Neural cell (in vitro differentiated cells): ENCODE data around the gene ZNF320. TPM values are rescaled to one million over a fixed set of nuclear protein-coding genes. Genes with fewer than 3 reads are reported as not detected.
"Not testable (repeated sequence)": the region's sequence is repeated elsewhere in the genome, so short reads cannot be mapped to it uniquely, and the experiment has no call there.

Experiments used
- H2AFZ ChIP-seq: fragments of 200-600, 300-800 bp; sonication (generic), shearing (Covaris generic); 2 replicates; pipeline ENCODE4 v1.6.0; 2014; ENCODE audit warnings: low read depth, mild to moderate bottlenecking, antibody characterized with exemption, low read length, moderate library complexity
- H3F3A ChIP-seq: fragments of 200-600 bp; shearing (Covaris generic); 2 replicates; pipeline ENCODE4 v1.6.1; 2016; ENCODE audit warnings: mild to moderate bottlenecking, moderate library complexity, mixed read lengths, antibody characterized with exemption, low read length; ENCODE audit not compliant: insufficient read depth, poor library complexity, severe bottlenecking
- H3K27ac ChIP-seq: fragments of 200-600, 300-800 bp; sonication (generic), shearing (Covaris generic); 2 replicates; pipeline ENCODE4 v1.5.1; 2014; ENCODE audit warnings: mild to moderate bottlenecking, low read length, moderate library complexity
- H3K27me3 ChIP-seq: fragments of 300-800, 200-600 bp; sonication (generic), shearing (Covaris generic); 2 replicates; pipeline ENCODE4 v1.6.0; 2014; ENCODE audit warnings: mild to moderate bottlenecking, low read depth, low read length, moderate library complexity; ENCODE audit not compliant: insufficient read depth
- H3K36me3 ChIP-seq: fragments of 300-800, 200-600 bp; sonication (generic), shearing (Covaris generic); 2 replicates; pipeline ENCODE4 v1.5.1; 2014; ENCODE audit warnings: mild to moderate bottlenecking, antibody characterized with exemption, low read length, moderate library complexity; ENCODE audit not compliant: insufficient read depth
- H3K4me2 ChIP-seq: fragments of 300-800, 200-600 bp; sonication (generic), shearing (Covaris generic); 2 replicates; pipeline ENCODE4 v1.6.0; 2014; ENCODE audit warnings: mild to moderate bottlenecking, low read length
- H3K4me3 ChIP-seq: fragments of 300-800, 200-600 bp; sonication (generic), shearing (Covaris generic); 2 replicates; pipeline ENCODE4 v1.5.1; 2014; ENCODE audit warnings: mild to moderate bottlenecking, low read length, moderate library complexity
- H3K79me2 ChIP-seq: fragments of 200-600 bp; shearing (Covaris generic); replicated peaks from 2 replicates; pipeline ENCODE4 v1.6.0; 2014; ENCODE audit warnings: mild to moderate bottlenecking, low read length, moderate library complexity; ENCODE audit not compliant: insufficient read depth
- H3K9ac ChIP-seq: fragments of 300-800, 200-600 bp; sonication (generic), shearing (Covaris generic); 2 replicates; pipeline ENCODE4 v1.6.1; 2016; ENCODE audit warnings: mild to moderate bottlenecking, low read length, mixed read lengths
- H3K9me2 ChIP-seq: fragments of 200-600 bp; shearing (Covaris generic); 2 replicates; pipeline ENCODE4 v1.6.1; 2016; ENCODE audit warnings: mild to moderate bottlenecking, low read length, mixed read lengths; ENCODE audit not compliant: insufficient read depth
- H3K9me3 ChIP-seq: fragments of 200-600, 300-800 bp; sonication (generic), shearing (Covaris generic); 2 replicates; pipeline ENCODE4 v1.6.1; 2016; ENCODE audit warnings: mild to moderate bottlenecking, mixed run types, low read length, moderate library complexity, mixed read lengths
- H4K20me1 ChIP-seq: fragments of 200-600 bp; shearing (Covaris generic); 2 replicates; pipeline ENCODE4 v1.6.1; 2016; ENCODE audit warnings: mild to moderate bottlenecking, mixed run types; ENCODE audit not compliant: insufficient read depth
- CTCF ChIP-seq: fragments of 450-650 bp; IDR thresholded peaks from 2 replicates; pipeline ENCODE4 v1.5.1; 2014; ENCODE audit warnings: antibody characterized with exemption, mild to moderate bottlenecking, moderate library complexity; ENCODE audit not compliant: poor library complexity, severe bottlenecking
- EP300 ChIP-seq: fragments of 450-650 bp; conservative IDR thresholded peaks from 2 replicates; pipeline ENCODE4 v1.6.1; 2014; ENCODE audit warnings: antibody characterized with exemption, mild to moderate bottlenecking, moderate library complexity; ENCODE audit not compliant: poor library complexity, severe bottlenecking
- EZH2 ChIP-seq: fragments of 200-600, 300-800 bp; shearing (Covaris generic), sonication (generic); IDR thresholded peaks from 2 replicates; pipeline ENCODE4 v1.6.1; 2014; ENCODE audit warnings: antibody characterized with exemption, low read length, borderline replicate concordance, mild to moderate bottlenecking; ENCODE audit not compliant: insufficient read depth, poor library complexity, severe bottlenecking
- MXI1 ChIP-seq: fragments of 450-650 bp; conservative IDR thresholded peaks from 2 replicates; pipeline ENCODE4 v1.6.1; 2014; ENCODE audit warnings: antibody characterized with exemption, mild to moderate bottlenecking; ENCODE audit not compliant: poor library complexity, severe bottlenecking
- SMC3 ChIP-seq: fragments of 450-650 bp; conservative IDR thresholded peaks from 2 replicates; pipeline ENCODE4 v1.6.1; 2014; ENCODE audit warnings: antibody characterized with exemption, mild to moderate bottlenecking, moderate library complexity; ENCODE audit not compliant: poor library complexity
- polyA plus RNA-seq: library from polyadenylated mRNA; depleted of rRNA; stranded (reverse); fragments of >200 nt; gene quantifications from 2 replicates; pipeline ENCODE4 v1.2.3, GENCODE V29; 2014
- TF ChIP-seq, protein P1 (sequence below): IDR thresholded peaks from 2 replicates; pipeline ENCODE4 v1.6.1; 2012; ENCODE audit warnings: borderline replicate concordance

The ZNF320 gene
- polyA plus RNA-seq, 1 donor from 2014 or later = 53.5 TPM

- Histone ChIP-seq H2AFZ (no peak overlapping the region), H3K36me3 (no peaks in the 10 kb centered on the region)
Observed at GRCh38 chr19:52917531-52917930, 20.1 kb upstream of the ZNF320 start.

DNA sequence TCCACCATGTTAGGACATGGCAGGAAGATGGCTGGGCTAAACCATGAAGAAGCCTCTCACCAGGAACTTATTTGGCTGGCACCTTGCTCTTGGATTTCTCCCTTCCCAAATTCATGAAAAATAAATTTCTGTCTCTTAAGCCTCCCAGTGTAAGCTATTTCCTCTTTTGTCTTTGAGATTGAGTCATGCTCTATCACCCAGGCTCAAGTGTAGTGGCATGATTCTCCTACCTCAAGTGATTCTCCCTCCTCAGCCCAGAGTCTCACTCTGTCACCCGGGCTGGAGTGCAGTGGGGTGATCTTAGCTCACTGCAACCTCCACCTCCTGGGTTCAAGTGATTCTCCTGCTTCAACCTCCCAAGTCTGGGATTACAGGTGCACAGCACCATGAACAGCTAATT is 13.2 kb upstream of the ZNF320 start:
- Histone ChIP-seq H3K9me3 (no peaks in the 10 kb centered on the region), H3K36me3 (no peaks in the 10 kb centered on the region), H3K4me3 (no peak overlapping the region)

More at GRCh38 chr19:52917531-52917930, 20.1 kb upstream of the ZNF320 start:
- H3K9ac ChIP-seq = no peak overlapping the region
- H3K79me2 ChIP-seq = no peaks in the 10 kb centered on the region
- H3K9me3 ChIP-seq = no peaks in the 10 kb centered on the region
- H3F3A ChIP-seq = no peaks in the 10 kb centered on the region
- H4K20me1 ChIP-seq = no peaks in the 10 kb centered on the region
- H3K9me2 ChIP-seq = no peaks in the 10 kb centered on the region
- no peak overlapping the region for H3K4me2 ChIP-seq
- H3K4me3 ChIP-seq = no peak overlapping the region
- H3K27me3 ChIP-seq = peaks cover 1% of the 10 kb centered on the region
- TF ChIP-seq CTCF (no peak), MXI1 (no peak), EP300 (no peak), SMC3 (no peak)
- TF ChIP-seq, protein P1, sequence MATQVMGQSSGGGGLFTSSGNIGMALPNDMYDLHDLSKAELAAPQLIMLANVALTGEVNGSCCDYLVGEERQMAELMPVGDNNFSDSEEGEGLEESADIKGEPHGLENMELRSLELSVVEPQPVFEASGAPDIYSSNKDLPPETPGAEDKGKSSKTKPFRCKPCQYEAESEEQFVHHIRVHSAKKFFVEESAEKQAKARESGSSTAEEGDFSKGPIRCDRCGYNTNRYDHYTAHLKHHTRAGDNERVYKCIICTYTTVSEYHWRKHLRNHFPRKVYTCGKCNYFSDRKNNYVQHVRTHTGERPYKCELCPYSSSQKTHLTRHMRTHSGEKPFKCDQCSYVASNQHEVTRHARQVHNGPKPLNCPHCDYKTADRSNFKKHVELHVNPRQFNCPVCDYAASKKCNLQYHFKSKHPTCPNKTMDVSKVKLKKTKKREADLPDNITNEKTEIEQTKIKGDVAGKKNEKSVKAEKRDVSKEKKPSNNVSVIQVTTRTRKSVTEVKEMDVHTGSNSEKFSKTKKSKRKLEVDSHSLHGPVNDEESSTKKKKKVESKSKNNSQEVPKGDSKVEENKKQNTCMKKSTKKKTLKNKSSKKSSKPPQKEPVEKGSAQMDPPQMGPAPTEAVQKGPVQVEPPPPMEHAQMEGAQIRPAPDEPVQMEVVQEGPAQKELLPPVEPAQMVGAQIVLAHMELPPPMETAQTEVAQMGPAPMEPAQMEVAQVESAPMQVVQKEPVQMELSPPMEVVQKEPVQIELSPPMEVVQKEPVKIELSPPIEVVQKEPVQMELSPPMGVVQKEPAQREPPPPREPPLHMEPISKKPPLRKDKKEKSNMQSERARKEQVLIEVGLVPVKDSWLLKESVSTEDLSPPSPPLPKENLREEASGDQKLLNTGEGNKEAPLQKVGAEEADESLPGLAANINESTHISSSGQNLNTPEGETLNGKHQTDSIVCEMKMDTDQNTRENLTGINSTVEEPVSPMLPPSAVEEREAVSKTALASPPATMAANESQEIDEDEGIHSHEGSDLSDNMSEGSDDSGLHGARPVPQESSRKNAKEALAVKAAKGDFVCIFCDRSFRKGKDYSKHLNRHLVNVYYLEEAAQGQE = no peak
- H3K27ac ChIP-seq = no peak overlapping the region

DNA sequence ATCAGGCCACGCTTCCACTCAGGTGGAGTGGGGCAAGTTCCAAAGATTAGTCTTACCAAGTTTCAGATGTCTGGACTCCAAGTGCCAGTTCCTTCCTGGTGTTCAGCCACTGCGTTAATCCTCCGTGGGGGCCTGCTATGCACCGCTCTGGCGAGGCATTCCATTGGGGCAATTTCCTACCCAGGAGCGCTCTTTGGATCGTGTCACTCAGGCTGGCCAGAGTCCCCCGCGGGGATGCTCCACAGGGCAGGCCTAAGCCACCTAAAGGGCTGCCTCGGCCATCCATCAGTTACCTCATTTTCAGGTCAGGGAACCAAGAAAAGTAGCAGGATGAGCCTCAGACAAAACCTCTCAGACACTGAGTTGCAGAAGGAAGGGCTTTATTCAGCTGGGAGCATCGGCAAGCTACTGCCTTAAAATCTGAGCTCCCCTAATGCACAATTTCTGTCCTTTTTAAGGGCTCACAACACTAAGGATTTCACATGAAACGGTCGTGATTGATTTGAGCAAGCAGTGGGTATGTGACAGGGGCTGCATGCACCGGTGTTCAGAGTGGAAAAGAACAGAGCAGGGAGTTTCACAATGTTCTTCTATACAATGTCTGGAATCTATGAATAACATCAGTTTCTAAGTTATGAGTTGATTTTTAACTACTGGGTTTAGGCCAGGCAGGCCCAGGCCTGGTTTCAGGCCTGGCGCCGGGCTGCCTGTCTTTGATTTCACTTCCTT is 6.8 kb upstream of the ZNF320 start:
- H3K4me3 ChIP-seq, H3F3A ChIP-seq, H3K9ac ChIP-seq, H3K9me3 ChIP-seq, H2AFZ ChIP-seq, H3K27me3 ChIP-seq, H3K4me2 ChIP-seq, H3K9me2 ChIP-seq, H3K27ac ChIP-seq, H3K36me3 ChIP-seq, H4K20me1 ChIP-seq, H3K79me2 ChIP-seq: not testable (repeated sequence)

More for the DNA sequence above, 13.2 kb upstream of the ZNF320 start:
- Histone ChIP-seq H3K9me2 (no peaks in the 10 kb centered on the region), H3K79me2 (no peaks in the 10 kb centered on the region), H2AFZ (no peak overlapping the region), H3K9ac (no peak overlapping the region), H4K20me1 (no peaks in the 10 kb centered on the region), H3K27me3 (no peaks in the 10 kb centered on the region), H3F3A (no peaks in the 10 kb centered on the region), H3K27ac (no peak overlapping the region), H3K4me2 (no peak overlapping the region)
- no peak for TF ChIP-seq EZH2
- no peak for TF ChIP-seq SMC3
- TF ChIP-seq CTCF = no peak
